EL (cell line): Measurements from ENCODE around the gene CCDC97.
A peak's percentile ranks its signal among the peaks of the same experiment; 100 is the strongest.

Source experiments
- DNase-seq: peaks from one replicate; pipeline ENCODE4 v3.0.0-alpha.2; 2016

The CCDC97 gene

GRCh38 chr19:41299046-41299754 is 10.8 kb upstream of the CCDC97 start:
- DNase-seq = no peak

GRCh38 chr19:41299755-41300089 is 10.2 kb upstream of the CCDC97 start:
- peak; percentile 53 for DNase-seq

GRCh38 chr19:41300555-41300954 is 9.4 kb upstream of the CCDC97 start:
- DNase-seq = no peak

GRCh38 chr19:41302624-41303351 is 7.2 kb upstream of the CCDC97 start:
- no peak for DNase-seq

- no peak for DNase-seq
Measured at GRCh38 chr19:41303954-41304353, 6.0 kb upstream of the CCDC97 start.

GRCh38 chr19:41304706-41305483 is 5.1 kb upstream of the CCDC97 start:
- DNase-seq = no peak

- DNase-seq = no peak
Measured at GRCh38 chr19:41305927-41306793, 3.8 kb upstream of the CCDC97 start.

GRCh38 chr19:41307090-41307875 is 2.7 kb upstream of the CCDC97 start:
- DNase-seq = no peak

GRCh38 chr19:41307954-41308449 is 2.0 kb upstream of the CCDC97 start:
- DNase-seq = no peak

GRCh38 chr19:41308450-41309179 is 1.4 kb upstream of the CCDC97 start:
- DNase-seq = peak; percentile 89

- DNase-seq = peak; percentile 26
Measured at GRCh38 chr19:41309180-41310032, 566 bp upstream of the CCDC97 start.

- DNase-seq = no peak
Measured at GRCh38 chr19:41311072-41311471, 1.1 kb downstream of the CCDC97 start.

- no peak for DNase-seq
Measured at GRCh38 chr19:41311613-41312012, 1.6 kb downstream of the CCDC97 start.

- no peak for DNase-seq
Measured at GRCh38 chr19:41316306-41316920, 6.4 kb downstream of the CCDC97 start.

GRCh38 chr19:41318696-41319499 is 8.9 kb downstream of the CCDC97 start:
- DNase-seq = no peak

GRCh38 chr19:41319500-41320184 is 9.7 kb downstream of the CCDC97 start:
- no peak for DNase-seq

- no peak for DNase-seq
Measured at GRCh38 chr19:41320185-41320518, 10.2 kb downstream of the CCDC97 start.

GRCh38 chr19:41320568-41320967 is 10.6 kb downstream of the CCDC97 start:
- DNase-seq = no peak
